ENCODE data around the gene ZFY.

- TF ChIP-seq EZH2 (IDR thresholded peaks at IDR 0.05; ENCODE audit: borderline replicate concordance, insufficient read depth, low read depth, low read length, poor library complexity, severe bottlenecking) = no peak
- no peak for TF ChIP-seq CTCF (IDR thresholded peaks at IDR 0.05)
Observed at GRCh38 chrY:3019584-3019983, 84.4 kb downstream of the ZFY start.

Data from B cell (primary cell).